PC-9 (cell line): ENCODE data around the gene NAT10.

Experiments
- CTCF ChIP-seq: fragments of 200-600 bp; sonication (generic); conservative IDR thresholded peaks from 2 replicates; pipeline ENCODE4 v1.6.1; 2017; ENCODE audit warnings: mixed run types, antibody characterized with exemption, mild to moderate bottlenecking, moderate library complexity
- EZH2 ChIP-seq: fragments of 200-600 bp; sonication (generic); IDR thresholded peaks from 2 replicates; pipeline ENCODE4 v1.8.0; 2017; ENCODE audit warnings: antibody characterized with exemption, low read depth

GRCh38 chr11:34162493-34162820 is 57.0 kb downstream of the NAT10 start:
- TF ChIP-seq CTCF = no peak
- no peak for TF ChIP-seq EZH2
